HTERT RPE-1 (cell line): Measurements from ENCODE around the gene NELFE.
"Not testable (repeated sequence)": the region's sequence is repeated elsewhere in the genome, so short reads cannot be mapped to it uniquely, and the experiment has no call there.

ENCODE experiments used
- in situ Hi-C: fragments of 300-500 bp; cut with MboI; formaldehyde crosslinking; loops from 4 replicates; pipeline ENCODE4 v1.14.3; 2020; ENCODE audit warnings: low sequenced_read_pairs

Gene NELFE

DNA sequence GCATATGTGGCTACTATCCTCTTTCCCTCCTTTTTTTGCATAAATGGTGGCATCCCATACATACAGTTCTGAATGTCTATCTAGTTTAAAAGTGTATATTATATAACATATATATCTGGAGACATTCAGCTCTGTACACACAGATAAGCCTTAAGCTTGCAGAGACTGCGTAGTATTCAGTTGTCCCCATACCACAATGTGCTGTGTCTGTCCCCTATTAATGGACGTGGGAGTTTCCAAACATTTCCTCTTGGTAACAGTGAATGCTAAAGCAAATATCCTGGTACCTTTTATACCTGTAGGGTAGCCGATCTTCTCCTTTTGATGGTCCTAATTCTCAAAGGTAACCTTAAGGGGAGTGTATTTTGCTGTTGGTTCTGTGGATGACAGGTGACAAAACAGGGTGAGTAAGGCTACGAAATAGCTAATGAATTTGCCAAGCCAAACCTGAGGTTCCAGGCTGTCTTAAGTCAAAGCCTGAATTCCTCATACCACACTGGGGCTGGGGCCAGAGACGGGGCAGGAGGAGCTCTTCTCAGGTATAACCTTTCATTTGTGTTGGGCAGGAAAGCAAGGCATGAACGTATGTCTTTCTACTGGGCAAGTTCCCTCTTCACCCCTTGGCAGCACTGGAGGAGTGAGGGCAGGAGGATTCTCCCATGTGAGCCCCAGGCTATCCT, 39.0 kb downstream of the NELFE start:
- in situ Hi-C loops = no loop called here

DNA sequence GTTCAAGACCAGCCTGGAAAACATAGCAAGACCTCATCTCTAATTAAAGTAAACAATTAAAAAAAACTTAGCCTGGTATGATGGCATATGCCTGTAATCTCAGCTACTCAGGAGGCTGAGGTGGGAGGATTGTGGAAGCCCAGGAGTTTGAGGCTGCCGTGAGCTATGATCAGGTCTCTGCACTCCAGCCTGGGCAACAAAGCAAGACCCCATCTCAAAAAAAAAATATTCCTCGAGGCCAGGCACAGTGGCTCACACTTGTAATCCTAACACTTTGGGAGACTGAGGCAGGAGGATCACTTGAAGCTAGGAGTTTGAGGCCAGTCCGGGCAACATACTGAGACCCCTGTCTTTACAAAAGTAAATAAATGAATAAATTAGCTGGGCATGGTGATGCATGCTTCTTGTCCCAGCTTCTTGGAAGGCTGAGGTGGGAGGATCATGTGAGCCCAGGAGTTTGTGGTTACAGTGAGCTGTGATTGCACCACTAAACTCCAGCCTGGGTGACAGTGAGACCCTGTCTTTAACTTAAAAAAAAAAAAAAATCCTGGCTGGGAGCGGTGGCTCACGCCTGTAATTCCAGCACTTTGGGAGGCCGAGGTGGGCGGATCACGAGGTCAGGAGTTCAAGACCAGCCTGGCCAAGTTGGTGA, 40.6 kb downstream of the NELFE start:
- in situ Hi-C loops = no loop called here

DNA sequence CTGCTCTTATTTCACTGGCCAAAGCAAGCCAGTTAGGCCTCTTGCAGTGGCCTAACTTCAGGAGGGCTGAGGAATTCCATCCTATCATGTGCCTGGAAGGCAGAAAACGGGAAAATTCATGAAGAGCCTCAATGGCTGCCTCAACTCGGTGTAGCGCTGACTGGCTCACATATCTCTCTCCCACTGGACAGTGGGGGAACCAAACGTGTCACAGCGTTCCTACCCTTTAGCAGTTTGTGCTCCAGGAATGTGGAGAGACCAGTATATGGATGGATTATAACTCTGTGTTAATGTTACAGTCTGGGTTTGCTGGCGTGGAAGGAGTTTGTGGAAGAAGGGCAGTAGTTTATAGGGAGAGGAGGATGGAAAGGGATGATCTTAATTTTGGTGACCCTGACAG, 43.0 kb downstream of the NELFE start:
- in situ Hi-C loops = no loop called here

DNA sequence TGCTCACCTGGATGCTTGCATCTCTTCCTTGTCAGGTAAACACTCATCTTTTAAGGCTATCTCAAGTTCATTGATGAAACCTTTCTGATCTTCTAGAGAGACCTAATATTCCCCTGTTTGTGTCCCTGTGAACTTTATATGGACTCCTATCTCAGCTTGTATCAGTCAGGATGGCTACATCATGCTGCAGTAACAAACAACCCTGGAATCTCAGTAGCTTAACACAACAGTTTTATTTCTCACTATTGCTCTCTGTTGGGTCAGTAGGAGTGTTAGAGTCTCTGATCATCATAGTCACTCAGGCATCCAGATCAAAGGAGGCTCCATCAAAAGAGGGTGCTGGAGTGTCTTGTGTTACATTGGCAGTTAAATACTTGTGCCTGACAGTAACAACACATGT, 43.4 kb downstream of the NELFE start:
- in situ Hi-C loops = no loop called here

DNA sequence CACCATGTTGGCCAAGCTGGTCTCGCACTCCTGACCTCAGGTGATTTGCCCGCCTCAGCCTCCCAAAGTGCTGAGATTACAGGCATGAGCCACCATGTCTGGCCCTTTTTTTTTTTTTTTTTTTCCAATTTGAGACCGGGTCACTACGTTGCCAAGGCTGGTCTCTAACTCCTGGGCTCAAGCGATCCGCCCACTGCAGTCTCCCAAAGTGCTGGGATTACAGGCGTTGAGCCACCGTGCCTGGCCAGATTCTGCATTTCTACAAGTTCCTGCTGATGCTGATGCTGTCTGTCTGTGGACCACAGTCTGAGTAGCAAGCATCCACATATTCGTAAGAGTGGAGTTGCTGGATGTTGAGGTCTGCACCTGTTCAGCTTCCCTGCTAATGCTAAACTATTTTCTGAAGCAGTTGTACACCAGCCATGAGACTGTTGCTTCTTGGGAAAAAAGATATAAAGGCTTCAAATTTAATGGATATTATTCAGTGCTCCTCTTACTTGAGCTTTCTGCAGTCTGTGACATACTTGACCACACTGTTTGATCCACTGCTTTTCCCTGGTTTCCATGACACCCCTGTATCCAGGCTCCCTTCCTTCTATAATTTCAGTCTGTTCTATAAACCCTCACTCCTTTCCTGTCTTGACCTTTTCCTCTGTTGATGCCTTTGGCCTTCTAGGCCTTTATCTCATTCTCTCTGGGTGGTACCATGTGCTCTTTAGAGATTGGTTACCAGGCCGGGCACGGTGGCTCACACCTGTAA, 46.8 kb downstream of the NELFE start:
- in situ Hi-C loops = no loop called here

DNA sequence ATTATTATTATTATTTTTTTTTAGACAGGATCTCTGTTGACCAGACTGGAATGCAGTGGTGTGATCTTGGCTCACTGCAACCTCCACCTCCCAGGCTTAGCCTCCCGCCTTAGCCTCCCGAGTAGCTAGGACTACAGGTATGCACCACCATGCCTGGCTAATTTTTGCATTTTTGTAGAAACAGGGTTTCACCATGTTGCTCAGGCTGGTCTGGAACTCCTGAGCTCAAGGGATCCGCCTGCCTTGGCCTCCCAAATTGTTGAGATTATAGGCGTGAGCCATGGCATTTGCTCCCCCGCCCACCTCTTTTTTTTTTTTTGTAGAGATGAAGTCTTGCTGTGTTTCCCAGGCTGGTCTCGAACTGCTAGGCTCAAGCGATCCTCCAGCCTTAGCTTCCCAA, 49.5 kb downstream of the NELFE start:
- in situ Hi-C loops = not testable (repeated sequence)

DNA sequence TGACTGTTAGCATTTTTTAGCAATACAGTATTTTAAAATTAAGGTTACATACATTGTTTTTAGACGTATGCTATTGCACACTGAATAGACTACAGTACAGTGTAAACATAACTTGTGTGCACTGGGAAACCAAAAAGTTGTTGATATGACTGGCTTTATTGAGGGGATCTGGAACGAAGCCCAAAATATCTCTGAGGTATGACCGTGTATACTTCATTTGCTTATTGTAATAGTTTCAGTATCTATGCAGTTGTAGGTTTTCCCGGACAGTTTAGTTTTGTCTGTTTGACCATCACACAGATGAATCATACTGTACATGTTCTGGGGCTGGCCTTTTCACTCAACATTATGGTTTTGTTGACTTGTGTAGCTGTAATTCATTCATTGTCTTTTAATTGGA, 50.0 kb downstream of the NELFE start:
- in situ Hi-C loops = no loop called here

DNA sequence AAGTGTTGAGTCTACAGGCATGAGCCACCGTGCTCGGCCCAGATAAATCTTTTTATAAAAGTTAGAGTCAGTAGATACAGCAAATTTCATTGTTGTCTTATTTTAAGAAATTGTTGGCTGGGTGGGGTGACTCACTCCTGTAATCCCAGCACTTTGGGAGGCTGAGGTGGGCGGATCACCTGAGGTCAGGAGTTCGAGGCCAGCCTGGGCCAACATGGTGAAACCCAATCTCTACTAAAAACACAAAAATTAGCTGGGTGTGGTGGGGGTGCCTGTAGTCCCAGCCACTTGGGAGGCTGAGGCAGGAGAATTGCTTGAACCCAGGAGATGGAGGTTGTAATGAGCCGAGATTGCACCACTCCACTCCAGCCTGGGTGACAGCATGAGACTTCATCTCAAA, 50.5 kb downstream of the NELFE start:
- in situ Hi-C loops = not testable (repeated sequence)

DNA sequence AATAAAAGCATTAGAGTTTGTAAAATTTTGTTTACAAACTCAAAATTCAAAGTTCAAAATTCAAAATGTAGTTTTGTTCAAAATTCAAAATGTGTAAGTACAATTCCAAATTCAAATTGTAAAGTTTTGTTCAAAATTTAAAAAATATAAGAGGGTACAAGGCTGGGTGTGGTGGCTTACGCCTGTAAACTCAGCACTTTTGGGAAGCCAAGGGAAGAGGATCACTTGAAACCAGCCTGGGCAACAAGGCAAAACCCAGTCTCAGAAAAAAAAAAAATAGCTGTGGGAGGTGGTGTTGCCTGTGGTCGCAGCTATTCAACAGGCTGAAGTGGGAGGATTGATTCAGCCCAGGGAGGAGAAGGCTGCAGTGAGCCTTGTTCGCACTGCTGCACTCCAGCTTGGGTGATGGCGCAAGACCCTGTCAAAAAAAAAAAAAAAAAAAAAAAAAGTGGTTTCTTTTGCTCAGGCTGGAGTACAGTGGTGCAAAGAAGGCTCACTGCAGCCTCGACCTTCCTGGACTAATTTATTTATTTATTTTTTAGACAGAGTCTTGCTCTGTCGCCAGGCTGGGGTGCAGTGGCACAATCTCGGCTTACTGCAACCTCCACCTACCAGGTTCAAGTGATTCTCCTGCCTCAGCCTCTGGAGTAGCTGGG, 51.5 kb downstream of the NELFE start:
- in situ Hi-C loops = no loop called here

DNA sequence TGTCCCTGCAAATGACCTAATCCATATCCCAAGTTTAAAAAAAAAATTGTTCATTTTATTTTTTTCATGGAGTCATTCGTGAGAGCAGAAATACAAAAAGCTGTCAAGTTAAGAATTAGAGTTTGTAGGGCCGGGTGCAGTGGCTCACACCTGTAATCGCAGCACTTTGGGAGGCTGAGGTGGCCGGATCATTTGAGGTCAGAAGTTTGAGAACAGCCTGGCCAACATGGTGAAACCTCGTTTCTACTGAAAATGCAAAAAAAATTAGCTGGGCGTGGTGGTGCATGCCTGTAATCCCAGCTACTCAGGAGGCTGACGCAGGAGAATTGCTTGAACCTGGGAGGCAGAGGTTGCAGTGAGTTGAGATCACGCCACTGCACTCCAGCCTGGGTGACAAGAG, 52.0 kb downstream of the NELFE start:
- in situ Hi-C loops = not testable (repeated sequence)

DNA sequence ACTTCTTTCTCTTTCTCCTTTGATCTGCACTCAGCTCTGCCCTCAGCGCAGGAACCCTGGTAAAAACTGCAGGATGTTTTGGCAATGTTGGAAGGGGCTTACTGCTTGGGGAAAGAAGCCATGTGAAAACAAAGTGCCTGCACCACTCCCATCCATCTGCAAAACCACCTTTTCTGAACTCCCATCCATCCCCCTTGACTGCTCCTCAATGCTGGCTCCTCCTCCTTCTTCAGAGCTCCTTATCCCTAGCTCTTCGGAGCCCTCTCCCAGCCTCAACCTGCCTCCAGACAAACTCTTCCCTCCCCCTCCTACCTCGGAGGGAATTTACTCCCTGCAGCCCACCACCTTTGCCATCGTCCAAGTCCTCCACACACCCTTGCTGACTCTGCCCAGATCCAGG, 52.6 kb downstream of the NELFE start:
- in situ Hi-C loops = no loop called here

DNA sequence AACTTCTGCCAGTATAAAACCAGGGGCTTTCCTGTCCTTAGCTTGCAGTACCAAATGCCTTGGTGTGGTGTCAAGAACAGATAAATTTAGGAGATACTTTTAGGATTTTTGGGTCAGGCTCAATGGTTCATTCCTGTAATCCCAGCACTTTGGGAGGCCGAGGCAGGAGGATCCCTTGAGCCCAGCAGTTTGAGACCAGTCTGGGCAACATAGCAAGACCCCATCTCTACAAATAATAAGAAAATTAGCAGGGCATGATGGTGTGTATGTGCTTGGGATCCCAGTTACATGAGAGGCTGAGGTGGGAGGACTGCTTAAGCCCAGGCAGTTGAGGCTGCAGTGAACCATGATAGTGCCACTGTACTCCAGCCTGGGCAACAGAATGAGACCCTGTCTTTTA, 53.7 kb downstream of the NELFE start:
- in situ Hi-C loops = no loop called here

DNA sequence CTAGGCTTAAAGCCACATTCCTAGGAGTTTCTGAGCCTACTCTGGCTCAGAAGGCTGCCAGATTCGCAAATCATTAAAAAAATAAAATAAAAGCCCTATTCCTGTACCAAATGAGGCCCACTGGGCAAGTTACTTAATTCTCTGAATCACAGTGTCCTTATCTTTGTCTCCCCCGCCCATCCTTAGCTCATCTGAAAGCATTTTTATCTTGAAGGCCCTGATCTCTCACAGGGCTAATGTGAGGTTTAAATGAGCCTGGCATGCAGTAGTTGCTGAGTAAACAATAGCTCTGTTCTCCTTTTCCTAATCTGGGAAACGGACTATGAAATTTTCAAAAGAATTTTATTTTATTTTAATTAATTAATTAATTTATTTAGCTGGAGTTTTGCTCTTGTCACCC, 54.8 kb downstream of the NELFE start:
- in situ Hi-C loops = no loop called here
